Stimulated activated CD8-positive, alpha-beta memory T cell treated with anti-CD3 and anti-CD28 coated beads, Interleukin-4, amount 100 ng/mL, for 24 hours (primary cell): ENCODE results near the gene LEFTY1.

Experiments used
- DNase-seq: peaks from one replicate; pipeline ENCODE4 v3.0.0-alpha.2; 2020; ENCODE audit warnings: low read depth

LEFTY1 gene

DNA sequence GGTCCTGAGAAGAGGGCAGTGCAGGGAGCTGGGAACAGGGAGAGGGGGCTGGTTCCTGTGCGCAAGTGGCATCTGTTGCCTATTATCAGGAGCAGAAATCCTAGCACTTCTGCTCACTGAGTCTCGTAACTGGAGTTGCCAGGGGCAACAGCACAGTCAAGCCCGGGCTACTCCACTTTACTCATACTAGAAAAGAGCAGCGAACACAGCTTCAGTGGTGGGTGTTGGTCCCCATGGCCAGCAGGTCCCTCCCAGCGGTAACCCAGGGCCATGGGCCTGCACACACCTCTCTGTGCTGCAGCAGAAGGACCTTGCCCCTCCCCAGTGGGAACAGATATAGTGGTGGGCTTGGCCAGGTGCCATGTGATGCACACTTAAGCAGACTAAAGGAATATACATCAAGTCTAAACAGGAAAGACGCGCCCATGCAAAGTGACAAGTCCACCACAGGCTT lies 26.6 kb upstream of the LEFTY1 start:
- DNase-seq: no peak

DNA sequence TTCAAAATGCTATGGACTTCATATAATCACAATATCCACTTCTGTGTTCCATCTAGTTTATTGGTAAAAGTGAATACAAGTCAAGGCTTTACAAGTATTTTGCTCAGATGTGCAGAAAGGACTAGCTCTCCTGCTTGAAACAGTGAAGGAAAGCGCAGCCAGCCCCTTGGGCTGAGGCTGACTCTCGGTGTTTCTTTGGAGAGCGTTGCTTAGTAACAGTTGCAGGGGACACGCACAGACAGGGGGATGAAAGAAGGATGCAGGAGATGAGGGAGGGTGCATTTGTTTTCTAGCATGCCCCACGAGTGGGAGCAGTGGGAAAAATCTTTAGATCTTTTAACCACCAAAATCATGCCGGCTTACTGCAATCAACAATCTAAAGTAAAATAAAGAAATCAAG lies 26.0 kb upstream of the LEFTY1 start:
- no peak for DNase-seq

DNA sequence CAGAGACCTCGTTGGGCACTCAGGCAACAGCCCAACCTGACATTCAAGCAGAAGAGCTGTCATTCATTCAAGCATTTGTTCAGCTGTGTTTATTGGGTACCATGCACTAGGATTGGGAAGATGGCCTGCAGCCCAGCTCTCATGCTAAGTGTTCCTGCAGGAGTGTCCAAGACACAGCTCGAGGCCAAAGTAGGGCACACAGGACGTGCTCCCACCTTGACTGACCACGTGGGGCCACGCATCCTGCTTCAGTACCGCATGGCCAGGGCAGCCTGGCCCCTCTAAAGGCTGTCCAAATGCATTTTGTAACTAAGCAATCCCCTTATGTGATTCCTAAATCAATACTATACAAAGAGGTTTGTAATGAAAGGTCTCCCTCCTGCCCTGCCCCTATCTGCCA lies 25.4 kb upstream of the LEFTY1 start:
- DNase-seq: no peak

DNA sequence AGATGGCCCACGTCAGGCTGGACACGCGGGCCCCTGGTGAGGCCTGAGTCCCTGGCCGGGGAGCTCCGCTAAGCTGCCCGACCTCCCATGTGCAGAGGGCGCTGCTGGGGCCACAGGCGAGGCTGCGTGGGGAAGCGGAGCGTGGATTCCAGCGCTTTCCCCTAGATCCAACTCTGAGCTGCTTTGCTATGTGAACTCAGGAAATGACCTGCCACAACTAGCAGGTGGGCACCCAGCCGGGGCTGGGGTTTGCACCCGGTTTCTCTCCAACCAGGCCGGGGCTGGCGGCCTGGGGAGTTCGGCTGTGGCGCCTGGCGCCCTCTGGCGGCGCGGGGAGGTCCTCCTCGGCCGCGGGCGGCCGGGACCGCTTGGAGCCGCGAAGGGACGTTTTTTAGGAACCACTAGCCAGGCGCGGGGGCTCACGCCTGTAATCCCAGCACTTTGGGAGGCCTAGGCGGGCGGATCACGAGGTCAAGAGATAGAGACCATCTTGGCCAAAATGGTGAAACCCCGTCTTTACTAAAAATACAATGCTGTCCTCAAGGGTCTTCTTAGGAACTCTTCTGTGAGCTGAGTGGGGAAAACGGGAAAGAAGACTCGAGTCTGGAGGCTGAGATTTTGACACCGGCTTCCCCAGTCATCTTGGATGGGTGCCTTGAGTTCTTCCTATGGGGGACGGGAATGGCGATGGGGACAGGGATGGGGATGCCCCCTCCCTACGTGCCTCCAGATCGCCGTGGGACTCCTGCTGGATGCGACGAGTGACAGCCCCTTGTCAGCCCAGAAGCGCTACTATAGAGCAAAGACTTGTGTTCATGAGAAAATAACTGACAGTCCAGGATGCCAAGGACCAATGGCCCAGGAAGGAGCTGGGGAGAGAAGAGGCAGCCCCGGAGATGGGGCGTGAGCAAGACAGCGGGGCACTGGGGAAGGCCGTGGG lies 22.5 kb upstream of the LEFTY1 start:
- DNase-seq: peak; percentile 58

DNA sequence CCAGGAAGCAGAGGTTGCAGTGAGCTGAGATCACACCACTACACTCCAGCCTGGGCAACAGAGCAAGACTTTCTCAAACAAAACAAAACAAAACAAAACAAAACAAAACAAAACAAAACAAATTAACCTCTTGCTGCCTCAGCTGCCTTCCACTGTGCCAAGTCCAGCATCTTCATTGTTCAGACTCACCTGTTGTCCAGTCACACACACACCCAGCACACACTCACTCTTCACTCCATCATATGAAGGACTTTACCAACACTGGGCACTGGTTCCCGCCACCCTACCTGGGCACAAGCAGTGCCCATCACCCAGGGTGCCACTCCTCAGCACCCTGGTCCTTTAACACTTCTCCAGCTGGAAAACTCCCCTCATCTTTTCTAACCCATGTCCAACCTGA lies 20.5 kb upstream of the LEFTY1 start:
- no peak for DNase-seq

DNA sequence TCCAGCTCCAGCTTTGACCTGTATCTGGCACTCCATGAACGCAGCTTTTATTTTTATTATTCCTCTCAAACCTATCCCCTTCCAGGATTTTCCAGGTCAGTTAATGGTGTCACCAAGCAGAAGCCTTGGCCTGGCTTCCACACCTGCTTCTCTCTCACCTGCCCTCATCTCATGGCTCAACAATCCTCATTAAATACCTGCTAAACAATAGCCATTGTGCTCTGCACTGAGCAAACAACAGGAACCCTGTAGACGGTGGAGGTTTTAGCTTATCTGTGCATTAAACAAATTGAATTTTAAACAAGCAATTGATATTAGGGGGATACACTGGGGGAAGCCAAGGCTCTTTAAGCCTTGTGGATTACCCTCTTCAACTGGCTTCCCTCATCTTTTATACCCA lies 19.8 kb upstream of the LEFTY1 start:
- no peak for DNase-seq

DNA sequence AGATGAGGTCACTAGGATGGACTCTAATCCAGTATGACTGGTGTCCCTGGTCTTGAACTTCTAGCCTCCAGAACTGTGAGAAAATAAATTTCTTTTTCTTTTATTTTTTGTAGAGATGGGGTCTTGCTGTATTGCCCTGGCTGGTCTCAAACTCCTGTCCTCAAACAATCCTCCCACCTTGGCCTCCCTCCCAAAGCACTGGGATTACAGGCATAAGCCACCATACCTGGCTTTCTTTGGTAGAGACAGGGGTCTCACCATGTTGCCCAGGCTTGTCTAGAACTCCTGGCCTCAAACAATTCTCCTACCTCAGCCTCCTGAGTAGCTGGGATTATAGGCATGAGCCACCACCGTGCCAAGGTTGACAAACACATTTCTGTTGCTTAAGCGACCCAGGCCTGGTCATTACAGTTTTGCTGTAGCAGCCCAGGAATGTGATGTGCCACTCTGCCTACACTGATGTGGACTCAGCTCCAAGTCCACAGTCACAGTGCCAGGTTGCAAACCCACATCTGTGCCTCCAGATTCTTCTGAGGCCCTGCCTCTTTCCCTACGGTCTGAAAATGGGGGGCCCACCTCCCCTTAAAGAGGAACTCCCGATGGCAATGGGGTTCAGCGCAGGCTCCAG lies 19.2 kb upstream of the LEFTY1 start:
- DNase-seq: no peak

DNA sequence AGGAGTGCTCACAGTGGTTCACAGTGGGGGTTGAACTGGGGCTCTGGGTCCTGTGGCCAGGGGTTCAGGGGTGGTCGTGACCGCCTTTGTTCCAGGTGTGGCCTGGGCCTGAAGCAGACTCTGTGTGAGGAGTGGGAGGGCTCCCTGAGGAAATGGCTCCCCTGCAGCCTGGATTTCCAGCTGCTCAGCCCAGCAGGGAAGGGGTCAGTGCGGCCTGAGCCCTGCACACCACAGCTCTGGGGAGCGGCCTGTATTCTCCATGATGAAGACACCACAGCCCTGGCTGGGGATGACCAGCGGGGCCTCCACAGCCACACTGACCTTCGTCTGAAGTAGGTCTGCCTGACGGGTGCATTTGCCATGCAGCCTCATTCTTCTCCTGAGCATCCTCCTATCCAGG lies 18.4 kb upstream of the LEFTY1 start:
- DNase-seq: no peak

DNA sequence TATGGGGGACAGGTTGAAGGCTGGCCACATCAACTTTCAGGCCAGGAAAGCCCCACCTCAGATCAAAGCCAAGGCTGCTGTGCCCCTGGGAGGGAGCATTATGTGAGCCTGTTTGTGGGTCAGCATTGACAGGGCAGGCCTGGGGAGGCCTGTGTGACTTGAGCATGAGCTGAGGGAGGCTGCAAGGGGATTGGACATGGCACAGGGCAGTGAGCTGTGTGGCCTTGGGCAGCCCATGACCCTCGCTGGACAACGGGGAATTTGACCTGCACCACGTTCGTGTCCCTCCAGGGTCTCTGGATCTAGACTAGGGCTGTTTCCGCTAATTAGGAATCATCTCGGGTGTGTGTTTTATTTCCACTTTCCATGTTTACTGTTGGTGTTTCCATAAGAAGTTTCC lies 17.5 kb upstream of the LEFTY1 start:
- no peak for DNase-seq

DNA sequence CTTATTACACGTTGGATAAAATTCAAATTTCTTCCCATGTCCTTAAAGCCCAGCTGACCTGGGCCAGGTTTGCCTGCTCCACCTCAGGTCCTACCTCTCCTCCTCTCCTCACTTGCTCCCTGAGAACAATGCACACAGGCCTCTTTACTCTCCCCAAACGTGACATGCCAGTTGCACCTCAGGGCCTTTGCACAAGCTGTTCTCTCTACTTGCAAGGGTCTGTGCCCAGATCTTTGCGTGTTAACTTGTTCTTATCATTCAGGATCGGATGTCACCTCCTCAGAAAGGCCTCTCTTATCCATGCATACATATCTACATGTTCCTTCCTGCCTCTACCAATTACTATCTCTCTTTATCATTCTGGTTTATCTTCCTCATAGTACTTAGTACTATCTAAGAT lies 14.7 kb upstream of the LEFTY1 start:
- DNase-seq: no peak

DNA sequence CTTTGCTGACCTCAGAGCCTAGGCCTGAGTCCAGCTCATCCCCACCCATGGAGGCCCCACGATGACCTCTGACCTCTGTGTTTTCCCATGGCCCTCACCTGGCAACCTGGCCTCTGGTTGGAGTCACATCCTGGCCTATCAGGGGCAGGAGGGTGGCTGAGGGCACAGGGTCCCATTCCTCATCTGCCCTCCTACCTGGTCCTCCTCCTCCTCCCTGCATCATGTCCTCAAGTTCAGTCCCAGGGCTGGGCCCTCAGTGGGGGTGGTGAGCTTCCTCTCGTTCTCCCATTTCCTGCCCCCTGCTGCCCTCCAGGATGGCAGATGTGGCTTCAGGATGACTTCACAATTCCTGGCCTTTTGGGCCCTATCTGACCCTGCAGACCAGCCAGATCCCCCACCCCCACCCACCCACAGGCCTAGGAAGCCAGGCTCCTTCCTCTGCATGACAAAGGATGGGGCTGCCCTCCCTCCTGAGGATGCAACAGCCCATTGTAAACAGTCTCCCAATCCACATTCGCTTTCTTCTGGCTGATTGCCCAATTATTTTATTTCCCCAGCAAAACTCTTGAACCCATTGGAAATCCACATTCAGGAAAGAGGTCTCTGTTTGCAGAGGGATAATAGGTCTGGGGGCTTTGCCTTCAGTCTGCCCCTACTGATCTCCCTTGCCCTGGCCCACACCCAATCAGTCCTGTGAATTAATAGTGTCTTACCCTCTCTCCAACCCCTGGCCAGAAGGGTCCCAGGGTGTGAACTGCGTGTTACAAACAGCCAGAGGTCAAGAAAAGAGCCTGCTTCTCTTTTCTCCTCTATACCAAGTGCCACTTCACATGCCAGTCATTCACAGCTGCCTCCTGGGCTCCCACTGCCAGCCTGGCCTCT lies 10.3 kb upstream of the LEFTY1 start:
- no peak for DNase-seq

DNA sequence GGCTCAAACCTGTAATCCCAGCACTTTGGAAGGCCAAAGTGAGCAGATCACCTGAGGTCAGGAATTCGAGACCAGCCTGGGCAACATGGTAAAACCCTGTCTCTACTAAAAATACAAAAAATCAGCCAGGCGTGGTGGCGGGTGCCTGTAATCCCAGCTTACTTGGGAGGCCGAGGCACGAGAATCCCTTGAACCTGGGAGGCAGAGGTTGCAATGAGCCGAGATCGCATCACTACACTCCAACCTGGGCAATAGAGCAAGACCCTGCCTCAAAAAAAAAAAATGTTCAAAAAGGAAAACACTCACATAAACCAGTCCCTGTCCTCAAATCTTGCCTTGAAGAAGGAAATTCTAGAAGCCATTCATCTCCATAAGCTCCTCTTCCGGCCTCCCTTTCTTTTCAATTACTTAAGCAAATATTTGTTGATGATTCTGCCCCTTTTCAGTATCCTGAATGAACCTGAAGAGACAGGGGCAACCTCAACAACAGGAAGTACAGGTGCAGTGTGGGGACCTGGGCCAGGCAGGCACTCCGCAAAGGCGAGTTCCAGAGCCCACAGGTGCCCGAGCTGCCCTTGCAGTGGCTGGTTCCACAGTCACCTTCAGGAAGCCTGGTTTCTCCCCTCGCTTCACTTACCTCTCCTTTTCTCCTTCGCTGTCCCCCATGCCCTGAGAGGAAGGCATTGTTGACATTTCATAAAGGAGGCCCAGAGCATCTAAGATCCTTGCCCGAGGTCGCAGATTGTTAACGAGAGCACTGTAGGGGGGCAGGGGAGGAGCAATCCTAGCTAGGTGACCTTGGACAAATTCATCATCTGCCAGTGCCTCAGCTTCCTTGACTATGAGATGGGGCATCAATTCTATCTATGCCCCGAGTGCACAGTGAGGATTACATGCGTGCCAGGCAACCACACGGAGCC lies 8.9 kb upstream of the LEFTY1 start:
- DNase-seq: no peak

DNA sequence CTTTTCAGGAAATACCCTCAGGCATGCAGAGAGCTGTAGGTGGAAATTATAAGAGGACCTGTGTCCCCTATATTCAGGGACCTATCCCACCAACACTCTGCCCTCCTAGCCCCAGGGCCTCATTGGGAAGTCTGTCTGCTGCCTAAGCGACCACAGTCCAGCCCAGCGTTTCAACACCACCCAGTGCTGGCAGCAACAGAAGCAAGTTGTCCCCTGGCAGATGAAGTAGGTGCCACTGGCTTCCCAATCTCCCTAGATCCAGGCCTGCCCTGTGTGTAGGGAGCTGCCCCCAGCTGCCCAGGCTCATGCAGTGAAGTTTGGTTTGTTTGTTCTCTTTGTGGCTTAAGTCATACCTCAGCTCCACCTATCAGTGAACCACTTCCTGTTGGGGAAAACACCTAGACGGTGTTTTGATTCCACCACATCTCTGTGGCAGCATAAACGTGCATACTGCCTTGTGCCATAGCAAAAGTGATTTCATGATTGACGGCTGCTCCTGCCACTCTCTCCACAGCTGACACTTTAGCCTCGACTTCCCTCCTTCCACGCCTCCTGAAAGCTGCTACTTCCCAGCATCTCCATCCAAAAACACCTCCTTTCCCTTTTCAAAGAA lies 8.1 kb upstream of the LEFTY1 start:
- DNase-seq: peak; percentile 38

DNA sequence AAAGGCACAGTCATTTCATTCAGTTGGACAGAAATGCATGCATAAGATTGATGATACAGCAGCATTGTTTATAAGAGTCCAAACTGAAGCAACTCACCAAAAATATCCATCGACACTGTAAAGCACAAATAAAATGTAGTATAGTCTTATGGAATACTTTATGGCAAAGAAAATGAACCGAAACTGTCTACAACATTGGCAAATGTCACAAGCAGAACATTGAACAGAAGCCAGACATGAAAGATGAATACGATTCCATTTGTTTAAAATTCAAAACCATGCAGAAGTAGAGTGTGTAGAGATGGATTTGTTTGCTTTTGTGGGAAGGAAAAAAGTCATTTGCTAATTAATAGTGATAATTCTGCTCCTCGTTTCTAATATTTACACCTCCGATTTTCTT lies 7.5 kb upstream of the LEFTY1 start:
- DNase-seq: no peak

DNA sequence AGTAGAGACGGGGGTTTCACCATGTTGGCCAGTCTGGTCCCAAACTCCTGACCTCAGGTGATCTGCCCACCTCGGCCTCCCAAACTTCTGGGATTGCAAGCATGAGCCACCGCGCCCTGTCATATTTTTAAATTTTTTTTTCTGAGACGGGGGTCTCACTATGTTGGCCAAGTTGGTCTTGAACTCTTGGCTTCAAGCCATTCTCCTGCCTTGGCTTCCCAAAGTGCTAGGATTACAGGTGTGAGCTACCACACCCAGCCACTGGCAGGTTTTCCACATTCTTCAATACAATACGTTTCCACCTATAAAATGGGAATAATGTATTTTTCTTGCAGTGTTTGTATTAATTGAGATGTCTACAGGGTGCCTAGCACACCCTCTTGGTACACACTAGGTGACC lies 3.4 kb upstream of the LEFTY1 start:
- DNase-seq: no peak

DNA sequence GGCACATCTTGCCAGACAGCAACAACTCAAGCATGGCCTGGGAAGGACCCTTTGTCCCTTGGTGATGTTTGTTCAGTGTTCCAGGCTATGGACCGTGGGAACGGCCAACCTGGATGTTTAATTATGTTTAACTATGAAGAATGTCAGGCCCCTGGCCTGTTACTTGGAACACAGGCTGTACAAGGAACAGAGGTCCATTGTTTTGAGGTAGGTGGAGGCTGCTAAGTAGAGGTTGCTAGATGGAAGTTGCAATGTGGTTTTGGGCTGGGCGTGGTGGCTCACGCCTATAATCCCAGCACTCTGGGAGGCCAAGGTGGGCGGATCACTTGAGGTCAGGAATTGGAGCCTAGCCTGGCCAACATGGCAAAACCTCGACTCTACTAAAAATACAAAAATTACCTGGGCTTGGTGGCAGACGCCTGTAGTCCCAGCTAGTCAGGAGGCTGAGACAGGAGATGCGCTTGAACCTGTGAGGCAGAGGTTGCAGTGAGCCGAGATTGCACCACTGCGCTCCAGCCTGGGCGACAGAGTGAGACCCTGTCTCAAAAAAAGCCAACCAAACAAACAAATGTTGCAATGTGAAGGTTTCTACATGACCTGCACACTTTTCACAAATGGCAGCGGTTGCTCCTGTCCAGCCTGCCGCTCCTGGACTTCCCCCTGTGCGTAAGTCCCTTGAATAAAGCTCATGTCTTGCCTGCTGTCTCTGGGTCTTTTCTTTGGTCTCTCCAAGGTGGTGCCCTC lies 2.5 kb upstream of the LEFTY1 start:
- DNase-seq: no peak

DNA sequence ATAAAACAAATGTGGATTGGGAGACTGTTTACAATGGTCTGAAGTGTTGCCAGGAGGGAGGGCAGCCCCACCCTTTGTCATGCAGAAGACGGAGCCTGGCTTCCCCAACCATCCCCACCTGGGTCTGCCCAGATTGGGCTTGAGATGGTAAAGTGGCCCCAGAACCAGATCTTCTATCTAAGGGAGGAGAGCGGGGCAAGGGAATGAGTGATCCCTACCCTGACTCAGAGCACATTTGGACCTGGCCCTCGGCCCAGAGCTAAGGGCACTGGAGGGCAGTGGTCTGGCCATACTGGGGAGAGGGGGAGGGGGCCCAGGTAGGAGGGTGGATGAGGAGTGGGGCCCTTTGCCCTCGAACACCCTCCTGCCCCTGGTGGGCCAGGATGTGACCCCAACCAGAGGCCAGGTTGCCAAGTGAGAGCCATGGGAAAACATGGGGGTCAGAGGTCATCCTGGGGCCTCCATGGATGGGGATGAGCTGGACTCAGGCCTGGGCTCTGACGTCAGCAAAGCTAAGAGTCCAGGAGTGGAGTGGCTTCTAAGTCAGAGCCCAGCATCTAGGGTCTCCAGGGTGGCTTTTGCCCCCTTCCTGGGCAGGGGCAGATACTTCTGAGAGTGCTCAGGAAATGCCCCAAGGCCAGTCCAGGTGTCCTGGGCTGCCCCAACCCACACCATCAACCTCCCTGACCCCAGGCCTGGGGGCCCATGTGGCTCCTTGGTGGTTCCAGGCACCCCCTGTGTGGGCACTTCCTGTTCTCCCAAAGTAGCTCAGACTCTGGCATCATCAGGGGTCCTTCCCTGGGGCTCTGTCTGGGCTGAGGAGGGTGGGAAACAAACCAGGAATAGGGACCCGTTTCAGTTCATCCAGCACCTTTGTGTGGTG lies 1.6 kb upstream of the LEFTY1 start:
- DNase-seq: no peak

DNA sequence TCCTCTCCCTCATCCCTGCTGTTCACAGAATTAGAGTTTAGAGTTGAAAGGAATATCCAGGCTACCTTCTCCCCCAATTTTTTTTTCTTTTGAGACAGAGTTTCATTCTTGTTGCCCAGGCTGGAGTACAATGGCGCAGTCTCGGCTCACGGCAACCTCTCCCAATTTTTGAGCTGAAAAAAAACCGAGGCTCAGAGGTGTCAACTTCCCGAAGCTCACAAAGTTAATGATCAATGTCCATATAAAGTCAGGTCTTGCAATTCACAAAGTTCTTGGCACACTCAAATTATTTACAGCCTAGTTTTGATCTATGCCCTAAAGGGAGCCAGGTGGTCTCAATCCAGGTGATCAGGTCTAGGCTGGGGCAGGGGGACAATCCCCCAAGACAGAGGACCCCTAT lies 797 bp upstream of the LEFTY1 start:
- DNase-seq: no peak

DNA sequence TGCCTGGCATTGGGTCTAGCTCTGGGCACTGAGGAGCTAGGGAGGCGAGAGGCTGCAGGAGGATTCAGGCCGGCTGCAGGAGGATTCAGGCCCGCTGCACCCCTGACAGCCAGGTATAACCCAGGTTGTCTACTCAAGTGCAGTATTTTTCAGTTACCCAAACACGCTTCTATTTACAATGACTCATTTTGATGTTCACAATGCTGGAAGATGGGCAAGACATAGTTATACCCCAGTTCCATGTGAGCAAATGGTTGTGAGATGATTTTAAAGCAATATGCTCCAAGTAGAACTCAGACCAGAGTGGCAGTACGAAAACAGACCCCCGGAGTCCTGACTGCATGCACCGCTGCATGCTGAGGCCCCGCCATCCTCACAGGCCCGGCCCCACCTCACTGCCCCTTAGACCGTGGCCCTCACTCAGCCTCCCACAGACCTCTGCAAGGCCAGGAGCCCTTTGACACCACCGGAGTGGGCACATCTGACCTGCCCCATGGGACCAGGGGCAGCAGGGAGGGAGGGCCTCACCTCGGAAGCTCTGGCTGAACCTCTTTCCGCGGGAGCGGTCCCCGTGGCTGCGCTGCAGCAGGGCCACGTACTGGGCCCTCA lies 553 bp downstream of the LEFTY1 start:
- no peak for DNase-seq
